HEK293 (cell line): ENCODE results near the gene WDR7.

ENCODE experiments used
- CTCF ChIP-seq: fragments of 450-650 bp; formaldehyde crosslinking; IDR thresholded peaks from 2 replicates; pipeline ENCODE4 v1.5.1; 2016; ENCODE audit warnings: missing biosample characterization, missing genetic modification characterization
- HOXA7 ChIP-seq: sonication (generic); formaldehyde crosslinking; IDR thresholded peaks from 2 replicates; pipeline ENCODE4 v1.8.1; 2022; ENCODE audit warnings: missing genetic modification reagents, borderline replicate concordance
- KLF10 ChIP-seq: fragments of 450-650 bp; IDR thresholded peaks from 2 replicates; pipeline ENCODE4 v1.5.1; 2018; ENCODE audit warnings: missing biosample characterization, mild to moderate bottlenecking, missing genetic modification characterization
- KLF17 ChIP-seq: fragments of 450-650 bp; formaldehyde crosslinking; IDR thresholded peaks from 2 replicates; pipeline ENCODE4 v1.5.1; 2016; ENCODE audit warnings: missing biosample characterization, missing genetic modification characterization
- PBX3 ChIP-seq: sonication (generic); formaldehyde crosslinking; IDR thresholded peaks from 2 replicates; pipeline ENCODE4 v1.8.1; 2022; ENCODE audit warnings: mild to moderate bottlenecking, moderate library complexity, missing genetic modification reagents
- REST ChIP-seq: fragments of 450-650 bp; formaldehyde crosslinking; IDR thresholded peaks from 2 replicates; pipeline ENCODE4 v1.5.1; 2016; ENCODE audit warnings: missing biosample characterization, missing genetic modification characterization
- SALL2 ChIP-seq: fragments of 450-650 bp; formaldehyde crosslinking; IDR thresholded peaks from 2 replicates; pipeline ENCODE4 v1.5.0; 2017; ENCODE audit warnings: missing biosample characterization, mild to moderate bottlenecking, missing genetic modification characterization, borderline replicate concordance
- ZBTB17 ChIP-seq: fragments of 450-650 bp; formaldehyde crosslinking; IDR thresholded peaks from 2 replicates; pipeline ENCODE4 v1.5.1; 2016; ENCODE audit warnings: missing biosample characterization, missing genetic modification characterization
- ZBTB7A ChIP-seq: fragments of 450-650 bp; formaldehyde crosslinking; IDR thresholded peaks from 2 replicates; pipeline ENCODE4 v1.5.1; 2016; ENCODE audit warnings: low read depth, missing biosample characterization, missing genetic modification characterization
- ZNF214 ChIP-seq: fragments of 450-650 bp; formaldehyde crosslinking; IDR thresholded peaks from 2 replicates; pipeline ENCODE4 v1.5.1; 2017; ENCODE audit warnings: missing biosample characterization, mild to moderate bottlenecking, missing genetic modification characterization, borderline replicate concordance
- ZNF239 ChIP-seq: fragments of 450-650 bp; formaldehyde crosslinking; IDR thresholded peaks from 2 replicates; pipeline ENCODE4 v1.5.1; 2016; ENCODE audit warnings: missing biosample characterization, missing genetic modification characterization
- ZNF292 ChIP-seq: fragments of 450-650 bp; formaldehyde crosslinking; IDR thresholded peaks from 2 replicates; pipeline ENCODE4 v1.5.1; 2016; ENCODE audit warnings: low read depth, missing biosample characterization, missing genetic modification characterization, borderline replicate concordance
- ZNF362 ChIP-seq: fragments of 450-650 bp; formaldehyde crosslinking; IDR thresholded peaks from 2 replicates; pipeline ENCODE4 v1.5.1; 2016; ENCODE audit warnings: missing biosample characterization, missing genetic modification characterization
- ZNF629 ChIP-seq: fragments of 450-650 bp; formaldehyde crosslinking; IDR thresholded peaks from 2 replicates; pipeline ENCODE4 v1.5.1; 2017; ENCODE audit warnings: missing biosample characterization, missing genetic modification characterization

- no peak for TF ChIP-seq ZNF362 (tag by site-specific recombination)
- TF ChIP-seq REST (tag by site-specific recombination), result no peak
- TF ChIP-seq KLF10 (tag by site-specific recombination), result no peak
- TF ChIP-seq ZNF214 (tag by site-specific recombination), result no peak
- no peak for TF ChIP-seq PBX3
- no peak for TF ChIP-seq CTCF (tag by site-specific recombination)
- TF ChIP-seq KLF17 (tag by site-specific recombination), result no peak
- no peak for TF ChIP-seq ZNF629
- TF ChIP-seq HOXA7, result no peak
- no peak for TF ChIP-seq ZBTB7A (tag by site-specific recombination)
- TF ChIP-seq ZNF292 (tag by site-specific recombination), result no peak
- no peak for TF ChIP-seq SALL2
- TF ChIP-seq ZNF239 (tag by site-specific recombination), result no peak
- TF ChIP-seq ZBTB17, result no peak
Measured at GRCh38 chr18:56899660-56900059, 248.5 kb downstream of the WDR7 start.
